GM19099 (cell line): Measurements from ENCODE around the gene MLANA.

ENCODE experiments used
- POLR2A ChIP-seq: IDR thresholded peaks from 3 replicates; pipeline ENCODE4 v1.6.1; 2011; ENCODE audit warnings: low read depth; ENCODE audit not compliant: insufficient read length; ENCODE audit errors: extremely low read depth

The MLANA gene

GRCh38 chr9:5858833-5859232, 31.9 kb upstream of the MLANA start:
- TF ChIP-seq POLR2A: no peak

- TF ChIP-seq POLR2A: no peak
Observed at GRCh38 chr9:5863092-5863746, 27.5 kb upstream of the MLANA start.

DNA sequence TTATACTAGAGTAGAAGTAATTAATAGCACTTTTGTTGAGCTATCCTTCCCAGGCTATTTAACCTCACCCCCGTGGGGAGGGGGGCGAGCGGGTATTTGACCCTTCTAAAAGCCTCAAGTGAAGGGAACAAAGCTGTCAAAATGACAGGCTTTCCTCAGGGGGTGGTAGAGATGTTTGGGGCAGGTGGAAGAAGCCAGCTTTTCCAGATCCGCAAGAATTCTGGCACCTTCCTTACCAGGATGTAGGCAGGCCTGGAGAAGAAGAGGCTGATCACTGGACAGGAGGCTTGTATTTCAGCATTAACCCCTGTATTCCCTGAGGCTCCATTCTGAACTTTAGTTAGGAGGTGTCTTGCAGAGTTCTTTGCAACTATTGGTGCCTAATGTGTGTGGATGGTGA, 26.2 kb upstream of the MLANA start:
- TF ChIP-seq POLR2A: no peak

DNA sequence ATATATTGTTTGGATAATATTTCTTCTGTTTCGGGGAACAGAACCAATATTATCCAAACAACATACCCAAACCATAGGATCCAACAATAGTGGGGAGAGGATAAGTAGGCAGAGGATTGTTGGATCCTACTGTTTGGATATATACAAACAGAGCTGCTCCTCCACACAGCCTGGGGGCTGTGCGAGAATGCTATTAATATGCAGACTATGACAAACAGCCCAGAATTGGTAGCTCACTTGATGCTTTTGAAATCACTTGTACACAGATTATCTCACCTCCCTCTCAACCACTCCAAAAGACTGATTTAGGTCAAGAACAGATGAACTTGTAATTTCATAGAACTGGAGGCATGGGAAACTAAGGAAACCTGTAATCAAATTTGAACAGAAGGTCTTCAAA, 24.4 kb upstream of the MLANA start:
- no peak for TF ChIP-seq POLR2A

DNA sequence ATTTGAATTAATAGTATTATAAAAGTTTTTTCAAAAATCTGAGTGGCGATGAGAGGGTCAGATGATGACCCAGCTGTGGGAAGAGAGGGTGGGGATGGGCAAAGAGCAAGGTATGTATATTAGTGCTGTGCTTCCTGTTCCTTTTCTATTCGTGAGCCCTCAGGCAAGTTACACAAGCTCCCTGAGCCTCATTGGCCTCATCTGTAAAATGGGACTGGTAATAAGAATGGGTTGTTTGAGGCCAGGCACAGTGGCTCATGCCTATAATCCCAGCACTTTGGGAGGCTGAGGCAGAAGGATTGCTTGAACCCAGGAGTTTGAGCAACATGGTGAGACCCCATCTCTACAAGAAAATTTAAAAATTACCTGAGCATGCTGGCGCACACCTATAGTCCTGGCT, 24.0 kb upstream of the MLANA start:
- no peak for TF ChIP-seq POLR2A

GRCh38 chr9:5868235-5868634, 22.5 kb upstream of the MLANA start:
- no peak for TF ChIP-seq POLR2A

- TF ChIP-seq POLR2A: no peak
Observed at GRCh38 chr9:5869315-5870019, 21.2 kb upstream of the MLANA start.

GRCh38 chr9:5870020-5870339, 20.7 kb upstream of the MLANA start:
- TF ChIP-seq POLR2A: no peak

DNA sequence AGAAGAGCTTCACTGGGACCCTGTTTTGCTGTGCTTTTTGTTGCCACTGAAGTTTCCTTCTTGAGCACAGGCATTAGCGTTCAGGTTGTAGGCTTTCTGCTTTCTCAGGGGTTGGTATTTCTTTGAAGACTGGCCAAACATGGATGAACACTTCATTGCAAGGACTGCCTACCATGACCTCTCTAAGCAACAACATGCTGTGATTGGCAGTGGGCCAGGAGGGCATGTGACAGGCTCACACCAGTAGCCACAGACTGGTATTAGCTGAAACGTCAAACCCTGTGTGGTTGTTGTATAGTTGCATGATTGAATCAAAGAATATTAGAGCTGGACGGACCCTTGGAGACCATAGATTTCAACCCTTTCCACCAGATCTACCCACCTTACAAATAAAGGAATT, 20.0 kb upstream of the MLANA start:
- no peak for TF ChIP-seq POLR2A

DNA sequence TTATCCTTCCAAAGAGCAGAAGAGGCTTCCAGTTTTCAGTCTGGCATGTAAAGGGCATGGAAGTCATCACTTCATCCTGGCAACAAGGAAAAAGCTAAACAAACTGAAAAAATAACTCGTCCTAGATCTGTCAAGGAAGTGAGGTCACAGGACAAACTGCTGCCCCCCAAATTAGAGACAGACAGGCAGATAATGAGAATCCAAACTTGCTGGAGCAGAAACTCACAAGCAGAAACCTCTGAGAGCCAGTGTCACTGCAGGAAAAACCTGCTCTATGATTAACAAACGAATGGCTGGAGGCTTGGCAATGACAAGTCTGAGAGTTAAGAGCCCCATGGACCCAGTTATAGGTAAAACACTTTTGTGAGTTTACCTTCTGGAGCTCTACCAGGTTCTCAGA, 18.9 kb upstream of the MLANA start:
- no peak for TF ChIP-seq POLR2A

DNA sequence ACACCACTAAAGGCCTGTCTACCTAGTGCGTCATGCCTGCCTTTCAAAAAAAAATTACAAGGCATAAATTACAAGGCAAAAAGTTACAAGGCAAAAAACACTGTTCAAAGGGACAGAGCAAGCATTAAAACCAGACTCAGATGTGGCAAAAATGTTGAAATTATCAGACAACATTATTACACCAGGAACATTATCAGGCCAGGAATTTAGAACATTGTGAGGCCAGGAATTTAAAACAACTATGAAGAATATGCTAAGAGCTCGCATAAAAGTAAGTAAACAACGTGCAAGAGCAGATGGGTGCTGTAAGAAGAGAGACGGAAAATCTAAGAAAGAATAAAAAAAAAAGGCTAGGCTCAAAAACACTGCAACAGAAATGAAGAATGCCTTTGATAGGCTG, 18.2 kb upstream of the MLANA start:
- no peak for TF ChIP-seq POLR2A

DNA sequence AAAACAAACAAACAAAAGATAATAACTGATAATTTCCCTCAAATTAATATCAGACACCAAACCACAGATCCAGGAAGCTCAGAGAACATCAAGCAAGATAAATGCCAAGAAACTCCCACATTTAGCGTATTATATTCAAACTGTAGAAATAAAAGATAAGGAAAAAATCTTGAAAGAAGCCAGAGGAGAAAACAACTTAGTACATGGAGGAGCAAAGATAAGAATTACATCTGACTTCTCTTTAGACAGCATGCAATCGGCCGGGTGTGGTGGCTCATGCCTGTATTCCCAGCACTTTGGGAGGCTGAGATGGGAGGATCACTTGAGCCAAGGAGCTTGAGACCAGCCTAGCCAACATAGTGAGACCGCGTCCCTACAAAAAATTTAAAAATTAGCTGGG, 17.2 kb upstream of the MLANA start:
- TF ChIP-seq POLR2A: no peak

- TF ChIP-seq POLR2A: no peak
Observed at GRCh38 chr9:5874048-5874447, 16.6 kb upstream of the MLANA start.

GRCh38 chr9:5876026-5876425, 14.7 kb upstream of the MLANA start:
- no peak for TF ChIP-seq POLR2A

GRCh38 chr9:5876711-5877110, 14.0 kb upstream of the MLANA start:
- no peak for TF ChIP-seq POLR2A

- TF ChIP-seq POLR2A: no peak
Observed at GRCh38 chr9:5879419-5880181, 11.1 kb upstream of the MLANA start.
